Measurements from ENCODE around the gene CARNS1.

DNA sequence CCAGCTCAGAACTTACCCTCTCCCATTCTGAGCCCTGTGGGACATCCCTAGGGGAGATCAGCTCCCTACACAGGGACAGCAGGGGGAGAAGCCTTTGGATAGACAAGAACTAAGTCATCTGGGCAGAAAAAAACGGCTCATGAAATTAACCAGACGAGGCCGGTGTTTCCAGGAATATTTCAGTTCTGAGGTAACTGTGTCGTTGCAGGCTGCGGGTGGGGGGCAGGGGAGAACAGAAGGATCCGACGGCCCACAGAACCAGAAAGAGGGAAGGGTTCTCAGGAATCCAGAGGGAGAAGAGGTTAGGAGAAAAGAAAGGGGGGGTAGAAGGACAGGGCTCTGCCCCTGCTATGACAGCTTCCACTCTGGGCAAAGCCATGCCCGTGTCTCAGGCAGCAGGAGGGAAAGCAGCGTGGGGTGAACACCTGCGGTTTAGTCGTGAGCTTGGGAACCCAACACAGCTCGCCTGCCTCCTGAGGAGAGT lies 45.6 kb upstream of the CARNS1 start:
- TF ChIP-seq, protein P1, sequence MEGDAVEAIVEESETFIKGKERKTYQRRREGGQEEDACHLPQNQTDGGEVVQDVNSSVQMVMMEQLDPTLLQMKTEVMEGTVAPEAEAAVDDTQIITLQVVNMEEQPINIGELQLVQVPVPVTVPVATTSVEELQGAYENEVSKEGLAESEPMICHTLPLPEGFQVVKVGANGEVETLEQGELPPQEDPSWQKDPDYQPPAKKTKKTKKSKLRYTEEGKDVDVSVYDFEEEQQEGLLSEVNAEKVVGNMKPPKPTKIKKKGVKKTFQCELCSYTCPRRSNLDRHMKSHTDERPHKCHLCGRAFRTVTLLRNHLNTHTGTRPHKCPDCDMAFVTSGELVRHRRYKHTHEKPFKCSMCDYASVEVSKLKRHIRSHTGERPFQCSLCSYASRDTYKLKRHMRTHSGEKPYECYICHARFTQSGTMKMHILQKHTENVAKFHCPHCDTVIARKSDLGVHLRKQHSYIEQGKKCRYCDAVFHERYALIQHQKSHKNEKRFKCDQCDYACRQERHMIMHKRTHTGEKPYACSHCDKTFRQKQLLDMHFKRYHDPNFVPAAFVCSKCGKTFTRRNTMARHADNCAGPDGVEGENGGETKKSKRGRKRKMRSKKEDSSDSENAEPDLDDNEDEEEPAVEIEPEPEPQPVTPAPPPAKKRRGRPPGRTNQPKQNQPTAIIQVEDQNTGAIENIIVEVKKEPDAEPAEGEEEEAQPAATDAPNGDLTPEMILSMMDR (IDR thresholded peaks at IDR 0.05), result no peak
- TF ChIP-seq POLR2AphosphoS5 (IDR thresholded peaks at IDR 0.05) (no peak), POLR2A (IDR thresholded peaks at IDR 0.05) (no peak)
